ENCODE results near the gene SERPINA1.

DNA sequence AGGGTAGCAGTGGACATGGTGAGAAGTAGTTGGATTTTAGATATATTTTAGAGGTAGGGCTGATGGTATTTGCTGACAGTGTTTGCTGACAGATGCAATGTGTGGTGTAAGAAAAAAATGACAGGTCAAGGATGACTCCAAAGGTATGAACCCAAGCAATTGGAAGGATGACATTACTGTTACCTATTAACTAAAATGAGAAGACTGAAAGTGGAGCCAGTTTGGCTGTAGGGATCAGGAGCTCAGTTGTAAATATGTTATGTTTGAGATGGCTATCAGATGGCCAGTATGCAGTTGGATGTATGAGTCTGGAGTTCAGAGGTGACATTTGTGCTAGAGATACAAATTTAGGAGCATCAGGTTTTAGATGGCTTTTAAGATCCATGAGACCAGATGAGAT, 47.9 kb downstream of the SERPINA1 start:
- TF ChIP-seq POLR2A (IDR thresholded peaks at IDR 0.05), result no peak
- TF ChIP-seq, protein P1, sequence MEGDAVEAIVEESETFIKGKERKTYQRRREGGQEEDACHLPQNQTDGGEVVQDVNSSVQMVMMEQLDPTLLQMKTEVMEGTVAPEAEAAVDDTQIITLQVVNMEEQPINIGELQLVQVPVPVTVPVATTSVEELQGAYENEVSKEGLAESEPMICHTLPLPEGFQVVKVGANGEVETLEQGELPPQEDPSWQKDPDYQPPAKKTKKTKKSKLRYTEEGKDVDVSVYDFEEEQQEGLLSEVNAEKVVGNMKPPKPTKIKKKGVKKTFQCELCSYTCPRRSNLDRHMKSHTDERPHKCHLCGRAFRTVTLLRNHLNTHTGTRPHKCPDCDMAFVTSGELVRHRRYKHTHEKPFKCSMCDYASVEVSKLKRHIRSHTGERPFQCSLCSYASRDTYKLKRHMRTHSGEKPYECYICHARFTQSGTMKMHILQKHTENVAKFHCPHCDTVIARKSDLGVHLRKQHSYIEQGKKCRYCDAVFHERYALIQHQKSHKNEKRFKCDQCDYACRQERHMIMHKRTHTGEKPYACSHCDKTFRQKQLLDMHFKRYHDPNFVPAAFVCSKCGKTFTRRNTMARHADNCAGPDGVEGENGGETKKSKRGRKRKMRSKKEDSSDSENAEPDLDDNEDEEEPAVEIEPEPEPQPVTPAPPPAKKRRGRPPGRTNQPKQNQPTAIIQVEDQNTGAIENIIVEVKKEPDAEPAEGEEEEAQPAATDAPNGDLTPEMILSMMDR (IDR thresholded peaks at IDR 0.05), result no peak
- TF ChIP-seq POLR2AphosphoS5 (IDR thresholded peaks at IDR 0.05), result no peak
- no peak for TF ChIP-seq EP300 (IDR thresholded peaks at IDR 0.05)
